ENCODE results near the gene FNDC3B. TPM values are rescaled to one million over a fixed set of nuclear protein-coding genes. Genes with fewer than 3 reads are reported as not detected.

Gene FNDC3B
- total and polyA plus RNA-seq, 2 donors from 2014 or later, result 11.8 to 185 TPM

GRCh38 chr3:172189213-172189612 is 149.8 kb downstream of the FNDC3B start:
- no peaks in the 10 kb centered on the region for H3K36me3 ChIP-seq (ENCODE audit: control insufficient read depth in 2 of 3, insufficient read depth in 3 of 3, low read length in 3 of 3)
- no peak overlapping the region for H3K27ac ChIP-seq (ENCODE audit: low read depth in 2 of 2, low read length in 2 of 2)
- H3K9ac ChIP-seq (ENCODE audit: low read length in 3 of 3), result no peak overlapping the region
- no peak for DNase-seq
- no peaks in the 10 kb centered on the region for H3K27me3 ChIP-seq (ENCODE audit: control insufficient read depth, insufficient read depth, low read length)
- H3K4me3 ChIP-seq (ENCODE audit: low read length in 3 of 3), result no peak overlapping the region
- intact Hi-C loops (cut with DNase I), result no loop called here
- H3K4me1 ChIP-seq (ENCODE audit: control insufficient read depth in 2 of 3, insufficient read depth in 2 of 3, low read depth in 1 of 3, low read length in 3 of 3), result no peaks in the 10 kb centered on the region
- TF ChIP-seq, protein P1, sequence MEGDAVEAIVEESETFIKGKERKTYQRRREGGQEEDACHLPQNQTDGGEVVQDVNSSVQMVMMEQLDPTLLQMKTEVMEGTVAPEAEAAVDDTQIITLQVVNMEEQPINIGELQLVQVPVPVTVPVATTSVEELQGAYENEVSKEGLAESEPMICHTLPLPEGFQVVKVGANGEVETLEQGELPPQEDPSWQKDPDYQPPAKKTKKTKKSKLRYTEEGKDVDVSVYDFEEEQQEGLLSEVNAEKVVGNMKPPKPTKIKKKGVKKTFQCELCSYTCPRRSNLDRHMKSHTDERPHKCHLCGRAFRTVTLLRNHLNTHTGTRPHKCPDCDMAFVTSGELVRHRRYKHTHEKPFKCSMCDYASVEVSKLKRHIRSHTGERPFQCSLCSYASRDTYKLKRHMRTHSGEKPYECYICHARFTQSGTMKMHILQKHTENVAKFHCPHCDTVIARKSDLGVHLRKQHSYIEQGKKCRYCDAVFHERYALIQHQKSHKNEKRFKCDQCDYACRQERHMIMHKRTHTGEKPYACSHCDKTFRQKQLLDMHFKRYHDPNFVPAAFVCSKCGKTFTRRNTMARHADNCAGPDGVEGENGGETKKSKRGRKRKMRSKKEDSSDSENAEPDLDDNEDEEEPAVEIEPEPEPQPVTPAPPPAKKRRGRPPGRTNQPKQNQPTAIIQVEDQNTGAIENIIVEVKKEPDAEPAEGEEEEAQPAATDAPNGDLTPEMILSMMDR (IDR thresholded peaks at IDR 0.05; ENCODE audit: borderline replicate concordance, extremely low read depth, insufficient read depth), result no peak
- H3K9me3 ChIP-seq (ENCODE audit: control insufficient read depth in 2 of 3, insufficient read depth in 1 of 3, low read length in 3 of 3), result no peaks in the 10 kb centered on the region
- FAIRE-seq, result no peak

- no peaks in the 10 kb centered on the region for H3K36me3 ChIP-seq (ENCODE audit: control insufficient read depth in 2 of 3, insufficient read depth in 3 of 3, low read length in 3 of 3)
- no peak overlapping the region for H3K4me3 ChIP-seq (ENCODE audit: low read length in 3 of 3)
- no peaks in the 10 kb centered on the region for H3K27me3 ChIP-seq (ENCODE audit: control insufficient read depth, insufficient read depth, low read length)
- intact Hi-C loops (cut with DNase I), result no loop called here
- H3K27ac ChIP-seq (ENCODE audit: low read depth in 2 of 2, low read length in 2 of 2), result no peak overlapping the region
- H3K9me3 ChIP-seq (ENCODE audit: control insufficient read depth in 2 of 3, insufficient read depth in 1 of 3, low read length in 3 of 3), result no peaks in the 10 kb centered on the region
- DNase-seq (no peak), FAIRE-seq (no peak)
- H3K9ac ChIP-seq (ENCODE audit: low read length in 3 of 3), result no peak overlapping the region
- no peaks in the 10 kb centered on the region for H3K4me1 ChIP-seq (ENCODE audit: control insufficient read depth in 2 of 3, insufficient read depth in 2 of 3, low read depth in 1 of 3, low read length in 3 of 3)
- TF ChIP-seq, protein P1 (IDR thresholded peaks at IDR 0.05; ENCODE audit: borderline replicate concordance, extremely low read depth, insufficient read depth), result no peak
Observed at GRCh38 chr3:172189987-172190603, 150.7 kb downstream of the FNDC3B start.

DNA sequence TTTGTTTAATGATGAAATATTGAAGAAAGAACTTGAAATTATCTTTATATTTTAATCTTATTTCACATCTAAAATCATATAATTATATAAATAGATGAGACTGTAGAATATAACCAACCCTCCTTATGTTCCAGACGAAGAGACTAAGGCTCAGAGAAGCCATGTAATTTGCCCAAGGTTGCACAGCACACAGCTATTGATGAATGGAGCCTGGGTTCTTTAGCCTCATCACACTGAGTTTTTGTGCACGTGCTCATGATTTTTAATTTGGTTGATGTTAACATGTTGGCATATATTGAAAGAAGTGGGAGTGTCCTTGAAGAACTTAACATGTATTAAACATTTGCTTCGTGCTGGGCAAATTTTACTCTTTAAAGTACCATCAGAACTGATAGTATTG is 151.6 kb downstream of the FNDC3B start:
- intact Hi-C loops (cut with DNase I), result no loop called here
- no peak for DNase-seq
- no peaks in the 10 kb centered on the region for H3K4me1 ChIP-seq (ENCODE audit: control insufficient read depth in 2 of 3, insufficient read depth in 2 of 3, low read depth in 1 of 3, low read length in 3 of 3)
- no peak overlapping the region for H3K27ac ChIP-seq (ENCODE audit: low read depth in 2 of 2, low read length in 2 of 2)
- H3K4me3 ChIP-seq (ENCODE audit: low read length in 3 of 3), result no peak overlapping the region
- H3K9ac ChIP-seq (ENCODE audit: low read length in 3 of 3), result no peak overlapping the region
- no peaks in the 10 kb centered on the region for H3K9me3 ChIP-seq (ENCODE audit: control insufficient read depth in 2 of 3, insufficient read depth in 1 of 3, low read length in 3 of 3)
- no peaks in the 10 kb centered on the region for H3K36me3 ChIP-seq (ENCODE audit: control insufficient read depth in 2 of 3, insufficient read depth in 3 of 3, low read length in 3 of 3)
- FAIRE-seq, result no peak
- no peaks in the 10 kb centered on the region for H3K27me3 ChIP-seq (ENCODE audit: control insufficient read depth, insufficient read depth, low read length)
- TF ChIP-seq, protein P1 (IDR thresholded peaks at IDR 0.05; ENCODE audit: borderline replicate concordance, extremely low read depth, insufficient read depth), result no peak

DNA sequence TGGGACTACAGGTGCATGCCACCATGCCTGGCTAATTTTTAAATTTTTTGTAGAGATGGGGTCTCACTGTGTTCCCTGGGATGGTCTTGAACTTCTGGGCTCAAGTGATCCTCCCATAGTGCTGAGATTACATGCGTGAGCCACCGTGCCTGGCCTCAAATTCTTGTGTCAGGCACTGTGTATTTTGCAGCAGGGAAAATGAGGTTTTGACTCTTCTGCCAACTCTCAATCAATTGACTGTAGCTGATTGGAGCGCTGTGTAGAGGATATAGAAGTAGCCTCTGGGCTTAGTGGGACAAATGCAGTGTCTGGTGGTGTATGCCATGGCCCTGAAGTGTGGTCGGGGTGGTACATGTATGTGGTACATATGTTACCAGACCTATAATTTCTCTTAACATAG is 152.3 kb downstream of the FNDC3B start:
- Histone ChIP-seq H3K36me3 (ENCODE audit: control insufficient read depth in 2 of 3, insufficient read depth in 3 of 3, low read length in 3 of 3) (no peaks in the 10 kb centered on the region), H3K9ac (ENCODE audit: low read length in 3 of 3) (no peak overlapping the region), H3K9me3 (ENCODE audit: control insufficient read depth in 2 of 3, insufficient read depth in 1 of 3, low read length in 3 of 3) (no peaks in the 10 kb centered on the region), H3K4me1 (ENCODE audit: control insufficient read depth in 2 of 3, insufficient read depth in 2 of 3, low read depth in 1 of 3, low read length in 3 of 3) (no peaks in the 10 kb centered on the region), H3K27ac (ENCODE audit: low read depth in 2 of 2, low read length in 2 of 2) (no peak overlapping the region), H3K27me3 (ENCODE audit: control insufficient read depth, insufficient read depth, low read length) (no peaks in the 10 kb centered on the region), H3K4me3 (ENCODE audit: low read length in 3 of 3) (no peak overlapping the region)
- no peak for FAIRE-seq
- TF ChIP-seq, protein P1 (IDR thresholded peaks at IDR 0.05; ENCODE audit: borderline replicate concordance, extremely low read depth, insufficient read depth), result no peak
- intact Hi-C loops (cut with DNase I), result no loop called here
- DNase-seq, result no peak
